ENCODE data around the gene ZSCAN10.
"Not testable (repeated sequence)": the region's sequence is repeated elsewhere in the genome, so short reads cannot be mapped to it uniquely, and the experiment has no call there.

ZSCAN10 gene

GRCh38 chr16:3083408-3083807 is 15.7 kb downstream of the ZSCAN10 start:
- not testable (repeated sequence) for DNase-seq

GRCh38 chr16:3081957-3082356 is 17.1 kb downstream of the ZSCAN10 start:
- not testable (repeated sequence) for DNase-seq

GRCh38 chr16:3080024-3080423 is 19.1 kb downstream of the ZSCAN10 start:
- no peak for DNase-seq

GRCh38 chr16:3076577-3076976 is 22.5 kb downstream of the ZSCAN10 start:
- DNase-seq: no peak

- DNase-seq: not testable (repeated sequence)
Observed at GRCh38 chr16:3075946-3076345, 23.1 kb downstream of the ZSCAN10 start.

GRCh38 chr16:3075523-3075915 is 23.6 kb downstream of the ZSCAN10 start:
- DNase-seq: no peak

GRCh38 chr16:3074860-3075522 is 24.1 kb downstream of the ZSCAN10 start:
- DNase-seq: peak; percentile 53

- DNase-seq: no peak
Observed at GRCh38 chr16:3073448-3073847, 25.6 kb downstream of the ZSCAN10 start.

GRCh38 chr16:3072576-3073263 is 26.4 kb downstream of the ZSCAN10 start:
- DNase-seq: not testable (repeated sequence)

- DNase-seq: not testable (repeated sequence)
Observed at GRCh38 chr16:3072148-3072547, 26.9 kb downstream of the ZSCAN10 start.

GRCh38 chr16:3071655-3072054 is 27.4 kb downstream of the ZSCAN10 start:
- DNase-seq: no peak

- no peak for DNase-seq
Observed at GRCh38 chr16:3070608-3071111, 28.4 kb downstream of the ZSCAN10 start.

- not testable (repeated sequence) for DNase-seq
Observed at GRCh38 chr16:3069146-3069545, 29.9 kb downstream of the ZSCAN10 start.

- no peak for DNase-seq
Observed at GRCh38 chr16:3068487-3068886, 30.6 kb downstream of the ZSCAN10 start.

GRCh38 chr16:3066440-3066748 is 32.7 kb downstream of the ZSCAN10 start:
- no peak for DNase-seq

GRCh38 chr16:3065742-3066439 is 33.2 kb downstream of the ZSCAN10 start:
- DNase-seq: peak; percentile 33

- peak; percentile 63 for DNase-seq
Observed at GRCh38 chr16:3065069-3065741, 33.9 kb downstream of the ZSCAN10 start, which contains the start of gene IL32. Gene IL32, plus strand, starts transcription at chr16:3065640. Its CDS starts 172 bp downstream, at chr16:3065812.

- no peak for DNase-seq
Observed at GRCh38 chr16:3063625-3064386, 35.3 kb downstream of the ZSCAN10 start.

GRCh38 chr16:3062553-3062952 is 36.5 kb downstream of the ZSCAN10 start:
- no peak for DNase-seq

- no peak for DNase-seq
Observed at GRCh38 chr16:3060339-3061127, 38.6 kb downstream of the ZSCAN10 start.

GRCh38 chr16:3059723-3060242 is 39.3 kb downstream of the ZSCAN10 start:
- DNase-seq: no peak

Data from stimulated activated CD4-positive, alpha-beta T cell treated with anti-CD3 and anti-CD28 coated beads, Interleukin-12 subunit alpha, Interleukin-12 subunit beta, amount 100 ng/mL, for 4 hours (primary cell).